A549 (cell line): Measurements from ENCODE around the gene PLA2G4A. TPM values are rescaled to one million over a fixed set of nuclear protein-coding genes. Genes with fewer than 3 reads are reported as not detected.

Experiments
- ATAC-seq, 2 experiments: fragments of 200-7000 bp in 1 of 2; fragments of >200 bp in 1 of 2; cut with Nextera tagmentation in 1 of 2; cut with Tn5 transposase in 1 of 2; 3 replicates each; pipeline versions ENCODE4 v1.8.0 to v1.9.1; 2018 to 2020; ENCODE audit warnings: mild to moderate bottlenecking in 1 of 2, moderate library complexity in 1 of 2
- CTCF ChIA-PET: fragments of 300-600 bp; sonication (Branson Sonifier 250); formaldehyde crosslinking; extraction: SDS; loops from one replicate; lab custom pipeline; 2021; ENCODE audit warnings: antibody characterized with exemption, inconsistent platforms; lab: Yijun Ruan, JAX
- POLR2A ChIA-PET: fragments of 350-600 bp; formaldehyde crosslinking; extraction: SDS; loops from one replicate; lab custom pipeline; 2021; ENCODE audit warnings: antibody characterized with exemption, inconsistent platforms; lab: Yijun Ruan, JAX
- DNase-seq, 2 experiments: peaks; one replicate each; pipeline versions ENCODE4 v3.0.0 to v3.0.0-alpha.2; 2011 to 2016; ENCODE audit warnings: low read depth in 1 of 2, low spot score in 1 of 2
- FAIRE-seq: peaks from 2 replicates; lab custom pipeline; 2011; peaks lifted over from hg19 to GRCh38; lab: Jason Lieb, UNC
- H3K27ac ChIP-seq, 2 experiments: fragments of >200 bp; sonication (Bioruptor Twin); formaldehyde crosslinking; 3 replicates each; pipeline ENCODE4 v1.5.1; 2016 to 2017
- H3K4me1 ChIP-seq: fragments of >200 bp; sonication (Bioruptor Twin); formaldehyde crosslinking; 3 replicates; pipeline ENCODE4 v1.6.1; 2016
- H3K4me2 ChIP-seq: fragments of >200 bp; sonication (Bioruptor Twin); formaldehyde crosslinking; 3 replicates; pipeline ENCODE4 v1.6.1; 2016
- H3K4me3 ChIP-seq: fragments of >200 bp; sonication (Bioruptor Twin); formaldehyde crosslinking; 3 replicates; pipeline ENCODE4 v1.5.1; 2016
- H3K9me3 ChIP-seq: fragments of >200 bp; sonication (Bioruptor Twin); formaldehyde crosslinking; 3 replicates; pipeline ENCODE4 v1.6.1; 2016
- CBX8 ChIP-seq: fragments of 200-600 bp; sonication (generic); IDR thresholded peaks from 2 replicates; pipeline ENCODE4 v1.6.1; 2016
- CEBPB ChIP-seq, 2 experiments: fragments of >200 bp in 1 of 2; sonication (Bioruptor Twin) in 1 of 2; formaldehyde crosslinking in 1 of 2; IDR thresholded peaks; 2 replicates each; pipeline ENCODE4 v1.6.1; 2012 to 2016
- CHD2 ChIP-seq: fragments of 150-350 bp; IDR thresholded peaks from 2 replicates; pipeline ENCODE4 v1.6.1; 2014; ENCODE audit warnings: low read length; ENCODE audit not compliant: partially characterized antibody
- EHF ChIP-seq: fragments of 250-450 bp; sonication (Bioruptor Pico); IDR thresholded peaks from 2 replicates; pipeline ENCODE4 v1.5.0; 2020; ENCODE audit warnings: mild to moderate bottlenecking
- EHMT2 ChIP-seq: fragments of 200-600 bp; sonication (generic); IDR thresholded peaks from 2 replicates; pipeline ENCODE4 v1.6.1; 2016; ENCODE audit warnings: antibody characterized with exemption, low read depth, mild to moderate bottlenecking, moderate library complexity
- FOSB ChIP-seq: fragments of 250-450 bp; sonication (Bioruptor Pico); IDR thresholded peaks from 2 replicates; pipeline ENCODE4 v1.5.0; 2020; ENCODE audit warnings: mild to moderate bottlenecking, moderate library complexity
- FOSL2 ChIP-seq, 2 experiments: fragments of 450-650 bp in 1 of 2; fragments of >200 bp in 1 of 2; sonication (Bioruptor Twin) in 1 of 2; formaldehyde crosslinking; IDR thresholded peaks; 2 replicates each; pipeline versions ENCODE4 v1.5.0 to v1.6.1; 2016 to 2020; ENCODE audit warnings: mild to moderate bottlenecking in 1 of 2, moderate library complexity in 1 of 2
- JUN ChIP-seq, 2 experiments: fragments of >200 bp; sonication (Bioruptor Twin); formaldehyde crosslinking; IDR thresholded peaks; 2 replicates in 1 of 2; 3 replicates in 1 of 2; pipeline ENCODE4 v1.6.1; 2016 to 2017
- MAFK ChIP-seq: fragments of 450-650 bp; IDR thresholded peaks from 2 replicates; pipeline ENCODE4 v1.6.1; 2014; ENCODE audit not compliant: partially characterized antibody
- NPAS2 ChIP-seq: fragments of 250-450 bp; sonication (Bioruptor Pico); IDR thresholded peaks from 2 replicates; pipeline ENCODE4 v1.8.0; 2022; ENCODE audit warnings: mild to moderate bottlenecking, moderate library complexity, borderline replicate concordance
- NR3C1 ChIP-seq: fragments of >200 bp; sonication (Bioruptor Twin); formaldehyde crosslinking; IDR thresholded peaks from 3 replicates; pipeline ENCODE4 v1.6.1; 2017
- SMC3 ChIP-seq: fragments of >200 bp; sonication (Bioruptor Twin); formaldehyde crosslinking; IDR thresholded peaks from 3 replicates; pipeline ENCODE4 v1.6.1; 2018; ENCODE audit warnings: inconsistent platforms
- SREBF2 ChIP-seq: fragments of 450-650 bp; IDR thresholded peaks from 2 replicates; pipeline ENCODE4 v1.6.1; 2014; ENCODE audit warnings: mild to moderate bottlenecking, moderate library complexity
- TFCP2L1 ChIP-seq: fragments of 250-450 bp; sonication (Bioruptor Pico); IDR thresholded peaks from 2 replicates; pipeline ENCODE4 v1.5.0; 2021; ENCODE audit warnings: mild to moderate bottlenecking
- ZNF302 ChIP-seq: fragments of 250-450 bp; sonication (Bioruptor Pico); IDR thresholded peaks from 2 replicates; pipeline ENCODE4 v1.9.0; 2021; ENCODE audit warnings: inconsistent platforms, mild to moderate bottlenecking, moderate library complexity
- WGBS: methylation state at CpG from one replicate; pipeline ENCODE4 v1.1.6; 2017; ENCODE audit errors: missing lambda C conversion rate; 5-methylcytosine and 5-hydroxymethylcytosine counted together
- polyA plus RNA-seq, 4 experiments: library from polyadenylated mRNA; depleted of rRNA in 3 of 4; stranded (reverse); fragments of >200 nt; fragmentation: RNase III in 1 of 4; extraction: RNeasy Plus Mini Kit Qiagen cat#74134 plus additional on column Dnase treatment in 1 of 4; gene quantifications; 2 replicates in 3 of 4; 3 replicates in 1 of 4; pipeline ENCODE4 v1.2.3, GENCODE V29; 2011 to 2017
- TF ChIP-seq, protein P1 (sequence below): fragments of >200 bp; sonication (Bioruptor Twin); formaldehyde crosslinking; IDR thresholded peaks from 2 replicates; pipeline ENCODE4 v1.6.1; 2016
- TF ChIP-seq, protein P2 (sequence below): fragments of 150-350 bp; IDR thresholded peaks from 2 replicates; pipeline ENCODE4 v1.6.1; 2014; ENCODE audit warnings: low read depth, mild to moderate bottlenecking, low read length
- TF ChIP-seq, protein P3 (sequence below): fragments of >200 bp; sonication (Bioruptor Twin); formaldehyde crosslinking; IDR thresholded peaks from 3 replicates; pipeline ENCODE4 v1.5.1; 2016

PLA2G4A gene
- polyA plus RNA-seq, 2 of the 4 experiments (the other 2 are of a cell fraction): 26.3 to 80.4 TPM

DNA sequence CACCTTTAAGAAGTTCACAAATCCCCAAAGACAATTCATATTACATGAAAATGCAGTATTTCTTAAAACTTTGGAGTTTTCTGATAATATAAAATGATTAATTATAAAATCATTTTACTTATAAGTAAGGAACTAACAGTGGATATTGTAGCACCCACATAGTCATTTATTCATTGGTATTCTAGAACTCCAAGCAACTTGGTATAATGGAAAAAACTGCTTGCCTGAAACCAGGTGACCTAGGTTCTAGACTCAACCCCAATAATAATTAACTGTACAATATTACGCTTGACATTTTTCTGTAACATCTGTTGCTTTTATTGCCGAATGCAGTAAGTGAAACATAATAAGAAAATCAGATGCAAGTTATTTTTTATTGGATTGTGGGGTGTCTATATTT lies 2.4 kb downstream of the PLA2G4A start:
- H3K4me1 ChIP-seq: peaks cover 37% of the 10 kb centered on the region
- 74% methylated on average over 2 of the region's 2 CpGs for WGBS
- no peak for TF ChIP-seq EHF
- TF ChIP-seq MAFK: no peak
- TF ChIP-seq TFCP2L1 (CRISPR knock-in tag): no peak
- no peak for TF ChIP-seq SREBF2
- TF ChIP-seq NPAS2 (CRISPR knock-in tag): no peak
- TF ChIP-seq, protein P1, sequence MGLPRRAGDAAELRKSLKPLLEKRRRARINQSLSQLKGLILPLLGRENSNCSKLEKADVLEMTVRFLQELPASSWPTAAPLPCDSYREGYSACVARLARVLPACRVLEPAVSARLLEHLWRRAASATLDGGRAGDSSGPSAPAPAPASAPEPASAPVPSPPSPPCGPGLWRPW: no peak
- no peak for TF ChIP-seq JUN (IDR thresholded peaks at IDR 0.05)
- no peak for TF ChIP-seq FOSB (CRISPR knock-in tag)
- TF ChIP-seq, all 56 proteins: peak for 0
- H3K27ac ChIP-seq: no peak overlapping the region
- DNase-seq (no peak), ATAC-seq (no peak), FAIRE-seq (no peak)
- CTCF ChIA-PET: no interaction called here
- peak overlapping the region; percentile 66 for H3K4me2 ChIP-seq
- no peaks in the 10 kb centered on the region for H3K9me3 ChIP-seq
- H3K4me3 ChIP-seq: peak overlapping the region; percentile 83; the same call in 1 of the 3 replicates
- POLR2A ChIA-PET: no interaction called here

DNA sequence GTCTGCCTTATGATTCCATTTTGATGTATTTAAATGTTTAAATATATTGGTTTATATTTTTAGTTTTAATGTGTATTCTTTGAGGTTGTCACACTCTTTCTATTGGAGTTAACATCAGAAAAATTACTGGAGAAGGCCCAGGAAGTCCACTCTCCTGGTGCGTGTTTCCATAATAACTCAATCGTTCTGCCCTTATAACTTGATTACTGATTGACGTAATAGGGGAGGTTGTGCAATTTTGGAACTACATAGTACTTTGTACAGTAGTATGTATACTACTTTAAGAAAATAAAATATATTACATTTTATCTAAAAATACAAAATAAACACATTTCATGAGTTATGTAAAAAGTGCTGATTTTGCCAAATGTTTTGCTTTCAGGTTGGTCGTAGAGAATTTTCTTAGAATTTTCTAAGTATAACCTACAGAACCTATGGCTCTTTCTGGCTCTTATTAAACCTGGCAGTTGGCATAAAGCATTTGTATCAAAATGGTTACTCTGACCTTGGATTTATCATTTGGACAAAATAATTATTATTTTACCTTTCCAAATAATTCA lies 5.7 kb downstream of the PLA2G4A start:
- ChIA-PET CTCF (interaction anchor here (0.8 to 1.1 kb wide), 2 partner anchors 11 to 124 kb away, joined by 3 read pairs; no protein-coding TSS in a partner anchor), POLR2A (no interaction called here)
- TF ChIP-seq CEBPB (IDR thresholded peaks at IDR 0.05) (peak in 1 of 2 experiments; percentile 46; a peak in 1 of 4 replicates), MAFK (peak; percentile 77)
- TF ChIP-seq, protein P2, sequence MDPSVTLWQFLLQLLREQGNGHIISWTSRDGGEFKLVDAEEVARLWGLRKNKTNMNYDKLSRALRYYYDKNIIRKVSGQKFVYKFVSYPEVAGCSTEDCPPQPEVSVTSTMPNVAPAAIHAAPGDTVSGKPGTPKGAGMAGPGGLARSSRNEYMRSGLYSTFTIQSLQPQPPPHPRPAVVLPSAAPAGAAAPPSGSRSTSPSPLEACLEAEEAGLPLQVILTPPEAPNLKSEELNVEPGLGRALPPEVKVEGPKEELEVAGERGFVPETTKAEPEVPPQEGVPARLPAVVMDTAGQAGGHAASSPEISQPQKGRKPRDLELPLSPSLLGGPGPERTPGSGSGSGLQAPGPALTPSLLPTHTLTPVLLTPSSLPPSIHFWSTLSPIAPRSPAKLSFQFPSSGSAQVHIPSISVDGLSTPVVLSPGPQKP: no peak
- 58% methylated on average over 4 of the region's 4 CpGs for WGBS
- no peak overlapping the region for H3K4me3 ChIP-seq
- ATAC-seq (no peak), DNase-seq (no peak), FAIRE-seq (no peak)
- H3K4me1 ChIP-seq: peaks cover 53% of the 10 kb centered on the region
- peak overlapping the region in 1 of 2 experiments; percentile 47; a peak in 2 of 6 replicates for H3K27ac ChIP-seq
- no peaks in the 10 kb centered on the region for H3K9me3 ChIP-seq
- H3K4me2 ChIP-seq: peak overlapping the region; percentile 52

DNA sequence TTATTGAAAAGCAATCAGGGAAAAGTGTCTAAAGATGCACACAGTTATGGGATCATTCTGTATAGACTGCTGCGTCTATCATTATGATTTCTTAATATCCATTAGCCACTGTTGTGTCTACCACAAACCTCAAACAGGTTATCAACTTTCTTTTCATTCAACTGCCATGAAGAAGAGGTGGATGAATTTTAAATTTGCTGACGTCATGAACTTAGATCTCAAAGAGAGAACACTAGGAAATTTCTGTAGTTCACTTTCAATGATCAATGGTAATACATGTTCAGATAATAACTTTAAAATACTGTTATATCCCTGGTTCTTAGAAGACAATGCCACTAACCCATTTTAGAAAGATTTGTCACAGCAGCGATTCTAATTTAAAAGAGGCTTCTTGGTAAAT lies 6.7 kb downstream of the PLA2G4A start:
- CTCF ChIA-PET: no interaction called here
- FAIRE-seq (no peak), DNase-seq (no peak)

DNA sequence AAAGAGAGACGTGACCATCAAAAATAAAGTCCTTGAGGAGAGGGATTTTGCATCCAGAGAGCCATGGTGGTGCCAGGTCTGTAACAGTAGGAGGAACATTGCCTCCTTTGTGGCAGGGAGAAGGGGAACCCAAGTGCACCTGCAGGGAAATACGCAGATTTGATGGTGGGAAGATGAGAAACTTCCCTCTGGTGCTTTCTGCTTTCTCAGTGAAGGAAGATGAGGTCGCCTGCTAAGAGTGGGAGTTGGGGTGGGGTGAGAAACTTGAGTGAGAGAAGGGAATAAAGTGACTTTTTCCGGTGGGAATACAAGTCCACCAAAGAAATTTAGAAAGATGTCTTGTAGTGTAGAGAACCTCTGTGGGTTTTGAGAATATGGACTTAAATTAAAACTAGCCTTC lies 9.1 kb downstream of the PLA2G4A start:
- DNase-seq: no peak
- ChIA-PET POLR2A (no interaction called here), CTCF (no interaction called here)
- Histone ChIP-seq H3K9me3 (no peaks in the 10 kb centered on the region), H3K27ac (no peak overlapping the region), H3K4me3 (no peak overlapping the region), H3K4me2 (peak overlapping the region; percentile 30; the same call in 1 of the 3 replicates), H3K4me1 (peaks cover 71% of the 10 kb centered on the region)
- no peak for TF ChIP-seq CBX8
- TF ChIP-seq, protein P3, sequence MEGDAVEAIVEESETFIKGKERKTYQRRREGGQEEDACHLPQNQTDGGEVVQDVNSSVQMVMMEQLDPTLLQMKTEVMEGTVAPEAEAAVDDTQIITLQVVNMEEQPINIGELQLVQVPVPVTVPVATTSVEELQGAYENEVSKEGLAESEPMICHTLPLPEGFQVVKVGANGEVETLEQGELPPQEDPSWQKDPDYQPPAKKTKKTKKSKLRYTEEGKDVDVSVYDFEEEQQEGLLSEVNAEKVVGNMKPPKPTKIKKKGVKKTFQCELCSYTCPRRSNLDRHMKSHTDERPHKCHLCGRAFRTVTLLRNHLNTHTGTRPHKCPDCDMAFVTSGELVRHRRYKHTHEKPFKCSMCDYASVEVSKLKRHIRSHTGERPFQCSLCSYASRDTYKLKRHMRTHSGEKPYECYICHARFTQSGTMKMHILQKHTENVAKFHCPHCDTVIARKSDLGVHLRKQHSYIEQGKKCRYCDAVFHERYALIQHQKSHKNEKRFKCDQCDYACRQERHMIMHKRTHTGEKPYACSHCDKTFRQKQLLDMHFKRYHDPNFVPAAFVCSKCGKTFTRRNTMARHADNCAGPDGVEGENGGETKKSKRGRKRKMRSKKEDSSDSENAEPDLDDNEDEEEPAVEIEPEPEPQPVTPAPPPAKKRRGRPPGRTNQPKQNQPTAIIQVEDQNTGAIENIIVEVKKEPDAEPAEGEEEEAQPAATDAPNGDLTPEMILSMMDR: no peak
- no peak for TF ChIP-seq FOSL2 (IDR thresholded peaks at IDR 0.05)
- TF ChIP-seq FOSL2 (CRISPR knock-in tag; IDR thresholded peaks at IDR 0.05): no peak
- TF ChIP-seq ZNF302 (CRISPR knock-in tag): no peak
- TF ChIP-seq EHMT2: no peak
- no peak for TF ChIP-seq SMC3
- no peak for TF ChIP-seq NR3C1
- no peak for FAIRE-seq
- 91% methylated on average over 4 of the region's 4 CpGs for WGBS
- ATAC-seq: no peak

More for the DNA sequence above, 6.7 kb downstream of the PLA2G4A start:
- no peak overlapping the region for H3K4me3 ChIP-seq
- H3K27ac ChIP-seq: no peak overlapping the region
- POLR2A ChIA-PET: no interaction called here
- no peaks in the 10 kb centered on the region for H3K9me3 ChIP-seq
- TF ChIP-seq CHD2 (no peak), MAFK (peak; percentile 88)
- H3K4me2 ChIP-seq: no peak overlapping the region
- ATAC-seq: no peak
- 84% methylated on average over 3 of the region's 3 CpGs for WGBS
- H3K4me1 ChIP-seq: peaks cover 61% of the 10 kb centered on the region
